Measurements from ENCODE around the gene RPUSD2.
"Not testable (repeated sequence)": the region's sequence is repeated elsewhere in the genome, so short reads cannot be mapped to it uniquely, and the experiment has no call there.

Gene RPUSD2

DNA sequence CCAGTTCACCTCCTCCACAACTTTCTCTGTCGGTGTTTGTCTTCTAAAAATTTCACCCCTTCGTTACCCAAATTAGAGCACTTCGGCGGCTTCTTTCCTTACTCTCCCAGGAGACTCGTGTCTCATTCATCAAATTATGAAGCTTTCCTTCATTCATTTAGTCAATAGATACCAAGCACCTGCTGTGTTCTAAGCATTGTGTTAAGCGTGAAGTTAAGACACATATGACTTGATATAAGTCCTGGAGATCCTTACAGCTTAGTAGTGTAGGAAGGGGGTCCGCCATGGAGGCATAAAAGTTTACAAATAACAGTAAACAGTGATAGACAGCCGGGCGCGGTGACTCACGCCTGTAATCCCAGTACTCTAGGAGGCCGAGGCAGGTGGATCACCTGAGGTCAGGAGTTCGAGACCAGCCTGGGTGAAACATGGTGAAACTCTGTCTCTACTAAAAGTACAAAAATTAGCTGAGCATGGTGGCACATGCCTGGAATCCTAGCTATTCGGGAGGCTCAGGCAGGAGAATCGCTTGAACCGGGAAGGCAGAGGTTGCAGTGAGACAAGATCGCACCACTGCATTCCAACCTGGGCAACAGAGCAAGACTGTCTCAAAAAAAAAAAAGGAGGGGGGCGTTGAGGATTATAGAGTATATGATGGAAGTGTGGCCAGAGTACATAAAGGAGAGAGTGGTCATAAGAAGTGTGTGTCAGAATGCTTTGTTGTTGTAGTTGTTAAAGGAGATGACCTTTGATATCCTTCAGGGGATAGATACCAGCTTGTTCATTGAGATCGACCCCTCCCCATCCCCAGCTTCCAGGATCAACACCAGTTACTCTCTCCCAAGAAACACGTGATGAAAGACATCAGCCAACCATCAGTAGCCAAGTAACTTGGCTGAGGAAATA lies 3.5 kb upstream of the RPUSD2 start:
- Histone ChIP-seq H3K9ac (ENCODE audit: low read length in 2 of 2) (peak overlapping the region; percentile 39 to 68), H3K9me3 (ENCODE audit: control insufficient read depth in 2 of 2, low read length in 2 of 2) (no peaks in the 10 kb centered on the region), H3K4me1 (ENCODE audit: control insufficient read depth, insufficient read depth, low read length) (peaks cover 32% of the 10 kb centered on the region), H3K27ac (ENCODE audit: low read length) (peak overlapping the region; percentile 93), H3K36me3 (ENCODE audit: control insufficient read depth in 2 of 2, insufficient read depth in 2 of 2, low read length in 2 of 2) (peaks cover 0 to 3% of the 10 kb centered on the region in 2 donors), H3K27me3 (ENCODE audit: control insufficient read depth in 1 of 2, insufficient read depth in 2 of 2, low read length in 2 of 2) (no peaks in the 10 kb centered on the region), H3K4me3 (ENCODE audit: low read length in 2 of 2) (peak overlapping the region; percentile 68 to 94)

- peaks cover 31% of the 10 kb centered on the region for H3K4me1 ChIP-seq (ENCODE audit: control insufficient read depth, insufficient read depth, low read length)
- H3K9ac ChIP-seq (ENCODE audit: low read length in 2 of 2) = no peak overlapping the region
- H3K4me3 ChIP-seq (ENCODE audit: low read length in 2 of 2) = no peak overlapping the region
- peaks cover 3 to 5% of the 10 kb centered on the region in 2 donors for H3K36me3 ChIP-seq (ENCODE audit: control insufficient read depth in 2 of 2, insufficient read depth in 2 of 2, low read length in 2 of 2)
- no peaks in the 10 kb centered on the region for H3K9me3 ChIP-seq (ENCODE audit: control insufficient read depth in 2 of 2, low read length in 2 of 2)
- H3K27me3 ChIP-seq (ENCODE audit: control insufficient read depth in 1 of 2, insufficient read depth in 2 of 2, low read length in 2 of 2) = no peaks in the 10 kb centered on the region
- H3K27ac ChIP-seq (ENCODE audit: low read length) = no peak overlapping the region
These were observed 2.0 kb upstream of the RPUSD2 start for GRCh38 chr15:40567111-40567510.

GRCh38 chr15:40575113-40575512 lies 6.0 kb downstream of the RPUSD2 start:
- H3K9me3 ChIP-seq (ENCODE audit: control insufficient read depth in 2 of 2, low read length in 2 of 2) = no peaks in the 10 kb centered on the region
- H3K4me1 ChIP-seq (ENCODE audit: control insufficient read depth, insufficient read depth, low read length) = peaks cover 6% of the 10 kb centered on the region
- H3K4me3 ChIP-seq (ENCODE audit: low read length in 2 of 2) = no peak overlapping the region
- peaks cover 10 to 13% of the 10 kb centered on the region in 2 donors for H3K36me3 ChIP-seq (ENCODE audit: control insufficient read depth in 2 of 2, insufficient read depth in 2 of 2, low read length in 2 of 2)
- H3K27me3 ChIP-seq (ENCODE audit: control insufficient read depth in 1 of 2, insufficient read depth in 2 of 2, low read length in 2 of 2) = no peaks in the 10 kb centered on the region
- H3K9ac ChIP-seq (ENCODE audit: low read length in 2 of 2) = no peak overlapping the region
- H3K27ac ChIP-seq (ENCODE audit: low read length) = no peak overlapping the region

DNA sequence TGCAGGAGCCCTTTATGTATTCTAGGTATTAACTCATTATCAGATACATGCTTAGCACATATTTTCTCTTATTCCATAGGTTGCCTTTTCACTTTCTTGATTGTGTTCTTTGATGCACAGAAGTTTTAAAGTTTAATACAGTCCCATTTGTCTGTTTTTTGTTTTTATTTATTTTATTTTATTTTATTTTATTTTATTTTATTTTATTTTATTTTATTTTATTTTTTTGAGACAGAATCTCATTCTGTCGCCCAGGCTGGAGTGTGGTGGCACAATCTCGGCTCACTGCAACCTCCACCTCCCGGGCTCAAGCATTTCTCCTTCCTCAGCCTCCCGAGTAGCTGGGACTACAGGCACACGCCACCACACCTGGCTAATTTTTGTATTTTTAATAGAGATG lies 7.8 kb downstream of the RPUSD2 start:
- not testable (repeated sequence) for H3K4me1 ChIP-seq (ENCODE audit: control insufficient read depth, insufficient read depth, low read length); H3K36me3 ChIP-seq (ENCODE audit: control insufficient read depth in 2 of 2, insufficient read depth in 2 of 2, low read length in 2 of 2); H3K4me3 ChIP-seq (ENCODE audit: low read length in 2 of 2); H3K27me3 ChIP-seq (ENCODE audit: control insufficient read depth in 1 of 2, insufficient read depth in 2 of 2, low read length in 2 of 2); H3K9me3 ChIP-seq (ENCODE audit: control insufficient read depth in 2 of 2, low read length in 2 of 2); H3K27ac ChIP-seq (ENCODE audit: low read length); H3K9ac ChIP-seq (ENCODE audit: low read length in 2 of 2)

DNA sequence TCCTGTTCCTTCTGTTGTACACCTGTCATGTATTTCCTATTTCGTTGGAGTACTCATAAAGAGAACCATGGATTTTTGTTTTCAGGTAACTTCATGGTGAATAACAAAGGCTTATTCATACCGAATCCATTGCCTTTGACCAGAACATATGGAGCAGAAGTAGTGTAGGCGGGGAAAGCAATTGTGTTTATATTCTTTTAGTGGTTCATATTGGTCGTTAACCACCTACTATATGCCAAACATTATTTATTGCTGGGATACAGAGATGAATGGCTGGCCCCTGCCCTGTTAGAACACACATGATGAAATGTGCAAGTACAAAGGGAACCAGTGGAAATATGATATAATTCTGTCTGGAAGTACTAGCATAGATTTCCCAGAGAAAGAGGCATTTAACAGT lies 9.8 kb downstream of the RPUSD2 start:
- H3K9ac ChIP-seq (ENCODE audit: low read length in 2 of 2) = no peak overlapping the region
- no peak overlapping the region for H3K4me3 ChIP-seq (ENCODE audit: low read length in 2 of 2)
- H3K36me3 ChIP-seq (ENCODE audit: control insufficient read depth in 2 of 2, insufficient read depth in 2 of 2, low read length in 2 of 2) = peaks cover under 1 to 4% of the 10 kb centered on the region in 2 donors
- no peaks in the 10 kb centered on the region for H3K27me3 ChIP-seq (ENCODE audit: control insufficient read depth in 1 of 2, insufficient read depth in 2 of 2, low read length in 2 of 2)
- no peak overlapping the region for H3K27ac ChIP-seq (ENCODE audit: low read length)
- H3K9me3 ChIP-seq (ENCODE audit: control insufficient read depth in 2 of 2, low read length in 2 of 2) = no peaks in the 10 kb centered on the region
- no peaks in the 10 kb centered on the region for H3K4me1 ChIP-seq (ENCODE audit: control insufficient read depth, insufficient read depth, low read length)

DNA sequence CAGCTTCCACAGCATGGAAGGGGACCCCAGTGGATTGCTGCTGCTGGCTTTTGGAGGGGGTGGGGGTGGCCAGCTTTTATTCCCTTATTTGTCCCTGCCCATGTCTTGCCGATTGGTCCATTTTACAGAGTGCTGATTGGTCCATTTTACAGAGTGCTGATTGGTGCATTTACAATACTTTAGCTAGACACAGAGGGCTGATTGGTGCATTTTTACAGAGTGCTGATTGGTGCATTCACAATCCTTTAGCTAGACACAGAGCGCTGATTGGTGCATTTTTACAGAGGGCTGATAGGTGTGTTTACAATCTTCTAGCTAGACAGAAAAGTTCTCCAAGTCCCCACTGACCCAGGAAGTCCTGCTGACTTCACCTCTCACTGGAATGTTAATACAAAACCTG lies 12.7 kb downstream of the RPUSD2 start:
- H3K9me3 ChIP-seq (ENCODE audit: control insufficient read depth in 2 of 2, low read length in 2 of 2); H3K4me3 ChIP-seq (ENCODE audit: low read length in 2 of 2); H3K9ac ChIP-seq (ENCODE audit: low read length in 2 of 2); H3K4me1 ChIP-seq (ENCODE audit: control insufficient read depth, insufficient read depth, low read length); H3K27ac ChIP-seq (ENCODE audit: low read length); H3K36me3 ChIP-seq (ENCODE audit: control insufficient read depth in 2 of 2, insufficient read depth in 2 of 2, low read length in 2 of 2); H3K27me3 ChIP-seq (ENCODE audit: control insufficient read depth in 1 of 2, insufficient read depth in 2 of 2, low read length in 2 of 2): not testable (repeated sequence)

DNA sequence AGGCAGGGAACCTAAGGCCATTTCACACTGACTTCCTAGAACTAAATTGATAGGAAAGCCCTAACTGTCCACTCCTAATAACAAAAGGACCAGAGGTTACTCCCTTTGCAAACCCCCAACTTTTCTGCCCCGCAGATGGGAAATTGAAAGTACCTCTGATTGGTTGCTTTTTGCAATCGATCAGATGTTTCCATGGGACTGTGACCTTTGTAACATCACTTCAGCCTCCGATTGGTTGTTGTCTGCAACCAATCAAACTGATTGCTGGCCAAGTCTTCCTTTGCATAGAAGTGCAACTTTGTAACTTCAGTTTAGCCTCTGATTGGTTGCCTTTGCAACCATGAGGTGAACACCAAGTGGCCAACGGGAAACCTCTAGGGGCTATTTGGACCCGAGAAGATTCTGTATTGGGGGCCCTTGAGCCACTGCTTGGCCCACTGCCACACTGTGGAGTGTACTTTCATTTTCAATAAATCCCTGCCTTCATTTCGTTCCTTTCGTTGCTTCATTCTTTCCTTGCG lies 13.7 kb downstream of the RPUSD2 start:
- no peaks in the 10 kb centered on the region for H3K4me1 ChIP-seq (ENCODE audit: control insufficient read depth, insufficient read depth, low read length)
- H3K9ac ChIP-seq (ENCODE audit: low read length in 2 of 2) = no peak overlapping the region
- H3K36me3 ChIP-seq (ENCODE audit: control insufficient read depth in 2 of 2, insufficient read depth in 2 of 2, low read length in 2 of 2) = no peaks in the 10 kb centered on the region
- no peak overlapping the region for H3K27ac ChIP-seq (ENCODE audit: low read length)
- H3K4me3 ChIP-seq (ENCODE audit: low read length in 2 of 2) = peak overlapping the region in 1 of 2 donors; percentile 61
- no peaks in the 10 kb centered on the region for H3K9me3 ChIP-seq (ENCODE audit: control insufficient read depth in 2 of 2, low read length in 2 of 2)
- no peaks in the 10 kb centered on the region for H3K27me3 ChIP-seq (ENCODE audit: control insufficient read depth in 1 of 2, insufficient read depth in 2 of 2, low read length in 2 of 2)

DNA sequence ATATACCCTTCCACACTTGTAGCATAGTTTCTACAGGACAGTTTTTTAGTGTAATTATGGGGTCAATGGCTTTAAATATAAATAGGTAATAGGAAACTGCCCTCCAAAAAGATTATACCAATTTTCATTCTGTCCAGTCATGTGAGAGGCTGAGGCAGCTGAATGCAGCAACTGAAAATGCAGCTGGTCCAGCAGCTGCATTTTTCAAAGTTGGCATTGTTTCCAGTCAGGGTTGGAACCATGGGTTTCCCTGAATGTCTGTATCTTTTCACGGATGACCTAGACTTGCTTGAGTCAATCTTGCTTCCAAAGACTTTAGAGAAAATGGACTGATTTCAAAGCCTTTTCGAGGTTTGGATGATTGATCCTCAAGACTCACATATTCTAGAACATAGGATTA lies 15.1 kb downstream of the RPUSD2 start:
- H3K9me3 ChIP-seq (ENCODE audit: control insufficient read depth in 2 of 2, low read length in 2 of 2) = no peaks in the 10 kb centered on the region
- H3K4me1 ChIP-seq (ENCODE audit: control insufficient read depth, insufficient read depth, low read length) = no peaks in the 10 kb centered on the region
- no peak overlapping the region for H3K9ac ChIP-seq (ENCODE audit: low read length in 2 of 2)
- no peak overlapping the region for H3K27ac ChIP-seq (ENCODE audit: low read length)
- H3K36me3 ChIP-seq (ENCODE audit: control insufficient read depth in 2 of 2, insufficient read depth in 2 of 2, low read length in 2 of 2) = no peaks in the 10 kb centered on the region
- H3K4me3 ChIP-seq (ENCODE audit: low read length in 2 of 2) = no peak overlapping the region
- no peaks in the 10 kb centered on the region for H3K27me3 ChIP-seq (ENCODE audit: control insufficient read depth in 1 of 2, insufficient read depth in 2 of 2, low read length in 2 of 2)

DNA sequence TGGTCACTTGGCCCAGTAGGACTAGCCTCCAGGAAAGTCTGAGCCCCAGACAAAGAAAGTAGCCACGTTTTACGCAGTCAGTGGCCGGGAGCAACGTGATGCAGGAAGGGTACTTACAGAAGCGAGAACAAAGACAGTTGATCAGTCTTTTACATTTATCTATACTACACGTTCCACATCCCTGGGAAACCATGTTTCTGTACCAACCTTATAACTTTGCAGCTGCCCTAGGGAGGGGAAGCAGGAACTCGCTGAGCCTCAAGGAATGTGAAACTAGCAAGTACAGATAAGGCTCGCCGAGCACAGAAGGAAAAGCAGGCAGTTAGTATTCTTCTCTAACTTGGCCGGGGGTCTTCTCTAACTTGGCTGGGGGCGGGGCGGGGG lies 21.6 kb downstream of the RPUSD2 start:
- peaks cover 8% of the 10 kb centered on the region for H3K4me1 ChIP-seq (ENCODE audit: control insufficient read depth, insufficient read depth, low read length)
- H3K9ac ChIP-seq (ENCODE audit: low read length in 2 of 2) = no peak overlapping the region
- no peaks in the 10 kb centered on the region for H3K9me3 ChIP-seq (ENCODE audit: control insufficient read depth in 2 of 2, low read length in 2 of 2)
- H3K36me3 ChIP-seq (ENCODE audit: control insufficient read depth in 2 of 2, insufficient read depth in 2 of 2, low read length in 2 of 2) = no peaks in the 10 kb centered on the region
- H3K4me3 ChIP-seq (ENCODE audit: low read length in 2 of 2) = no peak overlapping the region
- H3K27ac ChIP-seq (ENCODE audit: low read length) = no peak overlapping the region
- peaks cover 0 to 4% of the 10 kb centered on the region in 2 donors for H3K27me3 ChIP-seq (ENCODE audit: control insufficient read depth in 1 of 2, insufficient read depth in 2 of 2, low read length in 2 of 2)

DNA sequence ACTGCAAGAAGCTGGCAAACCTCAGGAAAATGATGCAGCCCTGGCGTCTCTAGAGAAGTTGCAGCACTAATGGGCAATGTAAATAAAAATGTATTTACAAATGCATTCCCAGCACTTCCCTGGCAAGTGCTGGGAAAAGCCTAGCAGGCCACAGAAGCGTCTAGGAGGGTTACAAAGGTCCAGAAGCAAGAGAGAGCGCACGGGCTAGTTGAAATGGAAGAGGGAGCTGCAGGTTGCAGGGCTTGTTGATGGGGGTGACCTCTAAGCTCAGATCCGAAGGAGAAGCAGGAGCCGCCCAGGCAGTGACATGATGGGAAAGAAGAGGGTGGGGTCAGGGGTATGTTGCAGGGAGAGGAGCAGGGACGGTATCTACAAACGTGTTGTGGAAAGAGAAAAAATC lies 22.3 kb downstream of the RPUSD2 start:
- no peak overlapping the region for H3K4me3 ChIP-seq (ENCODE audit: low read length in 2 of 2)
- H3K9me3 ChIP-seq (ENCODE audit: control insufficient read depth in 2 of 2, low read length in 2 of 2) = no peaks in the 10 kb centered on the region
- H3K36me3 ChIP-seq (ENCODE audit: control insufficient read depth in 2 of 2, insufficient read depth in 2 of 2, low read length in 2 of 2) = no peaks in the 10 kb centered on the region
- no peak overlapping the region for H3K9ac ChIP-seq (ENCODE audit: low read length in 2 of 2)
- no peak overlapping the region for H3K27ac ChIP-seq (ENCODE audit: low read length)
- peaks cover 8% of the 10 kb centered on the region for H3K4me1 ChIP-seq (ENCODE audit: control insufficient read depth, insufficient read depth, low read length)
- H3K27me3 ChIP-seq (ENCODE audit: control insufficient read depth in 1 of 2, insufficient read depth in 2 of 2, low read length in 2 of 2) = peaks cover 0 to 7% of the 10 kb centered on the region in 2 donors

DNA sequence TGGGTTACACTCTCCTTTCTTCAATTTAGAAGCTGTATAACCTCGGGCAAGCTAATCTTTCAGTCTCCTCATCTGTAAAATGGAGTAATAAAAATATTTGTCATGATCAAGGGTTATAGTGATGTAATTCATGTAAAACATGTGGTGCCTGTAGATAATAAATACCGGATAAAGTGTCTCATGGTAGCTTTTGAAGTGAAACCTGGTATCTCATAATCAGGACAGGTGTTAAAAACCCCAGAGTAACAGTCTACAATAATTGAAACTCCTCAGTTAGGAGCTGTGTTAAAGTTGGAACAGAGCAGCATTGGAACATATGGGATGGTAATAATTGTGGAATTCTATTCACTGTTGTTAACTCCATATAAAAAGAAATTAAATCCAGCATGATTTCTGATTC lies 24.1 kb downstream of the RPUSD2 start:
- H3K4me1 ChIP-seq (ENCODE audit: control insufficient read depth, insufficient read depth, low read length) = peaks cover 8% of the 10 kb centered on the region
- H3K4me3 ChIP-seq (ENCODE audit: low read length in 2 of 2) = no peak overlapping the region
- no peak overlapping the region for H3K27ac ChIP-seq (ENCODE audit: low read length)
- no peaks in the 10 kb centered on the region for H3K9me3 ChIP-seq (ENCODE audit: control insufficient read depth in 2 of 2, low read length in 2 of 2)
- peaks cover 0 to 7% of the 10 kb centered on the region in 2 donors for H3K27me3 ChIP-seq (ENCODE audit: control insufficient read depth in 1 of 2, insufficient read depth in 2 of 2, low read length in 2 of 2)
- H3K36me3 ChIP-seq (ENCODE audit: control insufficient read depth in 2 of 2, insufficient read depth in 2 of 2, low read length in 2 of 2) = no peaks in the 10 kb centered on the region
- H3K9ac ChIP-seq (ENCODE audit: low read length in 2 of 2) = no peak overlapping the region

Measured in stomach smooth muscle (tissue), 2 donors.